ENCODE measurements around the gene APOL4.

- TF ChIP-seq CTCF (IDR thresholded peaks at IDR 0.05) (no peak), POLR2AphosphoS5 (IDR thresholded peaks at IDR 0.05) (no peak)
Observed at GRCh38 chr22:36223504-36223903, 21.9 kb upstream of the APOL4 start.
